Naive thymus-derived CD4-positive, alpha-beta T cell (primary cell): ENCODE data around the gene ARHGAP23. TPM values are rescaled to one million over a fixed set of nuclear protein-coding genes. Genes with fewer than 3 reads are reported as not detected.

Experiments
- ATAC-seq: fragments of 150-1000 bp; cut with Tn5 transposase; 2 replicates; pipeline ENCODE4 v1.10.0; 2021; ENCODE audit warnings: mild to moderate bottlenecking, moderate library complexity
- CTCF ChIA-PET: fragments of 350-600 bp; sonication (Branson Sonifier 250); formaldehyde crosslinking; loops from one replicate; lab custom pipeline; 2021; ENCODE audit warnings: antibody characterized with exemption; lab: Charles Lee
- POLR2A ChIA-PET: fragments of 350-600 bp; sonication (Branson Sonifier 250); formaldehyde crosslinking; loops from one replicate; lab custom pipeline; 2021; ENCODE audit warnings: antibody characterized with exemption, inconsistent platforms; lab: Charles Lee
- DNase-seq, 9 donors: peaks; one replicate each; pipeline versions ENCODE4 v3.0.0 to v3.0.0-alpha.2; 2020 to 2022; ENCODE audit warnings: mixed read lengths in 1 of 9
- H3K27ac ChIP-seq: one replicate; pipeline ENCODE4 v1.7.0; 2013; ENCODE audit warnings: mild to moderate bottlenecking, low read depth, low read length, moderate library complexity
- H3K27me3 ChIP-seq, 2 donors: one replicate each; pipeline ENCODE4 v1.7.0; 2013; ENCODE audit warnings: low read length in 2 of 2, mild to moderate bottlenecking in 2 of 2, moderate library complexity in 2 of 2; ENCODE audit not compliant: control insufficient read depth in 2 of 2, insufficient read depth in 2 of 2
- H3K36me3 ChIP-seq, 3 experiments: 1 replicate in 2 of 3; 2 replicates in 1 of 3; pipeline ENCODE4 v1.7.0; 2013; ENCODE audit warnings: low read length in 3 of 3, mild to moderate bottlenecking in 3 of 3, moderate library complexity in 1 of 3; ENCODE audit not compliant: insufficient read depth in 3 of 3, control insufficient read depth in 2 of 3
- H3K4me1 ChIP-seq, 2 donors: one replicate each; pipeline ENCODE4 v1.7.0; 2013; ENCODE audit warnings: low read length in 2 of 2, mild to moderate bottlenecking in 2 of 2, moderate library complexity in 1 of 2; ENCODE audit not compliant: control insufficient read depth in 2 of 2, insufficient read depth in 2 of 2
- H3K4me3 ChIP-seq: 2 replicates; pipeline ENCODE4 v1.7.0; 2013; ENCODE audit warnings: mild to moderate bottlenecking, low read length
- H3K9me3 ChIP-seq, 3 experiments: 1 replicate in 2 of 3; 2 replicates in 1 of 3; pipeline ENCODE4 v1.7.0; 2013; ENCODE audit warnings: low read length in 3 of 3; ENCODE audit not compliant: control insufficient read depth in 2 of 3
- H3K27ac Mint-ChIP-seq, 9 donors: one replicate each; pipeline ENCODE4 v1.8.0; 2020 to 2022; ENCODE audit warnings: mixed read lengths in 9 of 9, mild to moderate bottlenecking in 8 of 9, moderate library complexity in 5 of 9, inconsistent platforms in 2 of 9
- H3K27me3 Mint-ChIP-seq, 5 donors: one replicate each; pipeline ENCODE4 v1.8.0; 2021 to 2022; ENCODE audit warnings: mixed read lengths in 5 of 5, mild to moderate bottlenecking in 1 of 5
- H3K36me3 Mint-ChIP-seq, 5 donors: one replicate each; pipeline ENCODE4 v1.8.0; 2020 to 2022; ENCODE audit warnings: mixed read lengths in 5 of 5, mild to moderate bottlenecking in 3 of 5, inconsistent platforms in 1 of 5
- H3K4me1 Mint-ChIP-seq, 7 donors: one replicate each; pipeline ENCODE4 v1.8.0; 2020 to 2022; ENCODE audit warnings: mixed read lengths in 7 of 7, mild to moderate bottlenecking in 3 of 7, inconsistent platforms in 1 of 7
- H3K4me3 Mint-ChIP-seq, 10 donors: one replicate each; pipeline ENCODE4 v1.8.0; 2020 to 2022; ENCODE audit warnings: mild to moderate bottlenecking in 10 of 10, mixed read lengths in 10 of 10, moderate library complexity in 6 of 10, inconsistent platforms in 2 of 10
- H3K9me3 Mint-ChIP-seq, 11 donors: one replicate each; pipeline ENCODE4 v1.8.0; 2020 to 2022; ENCODE audit warnings: mixed read lengths in 11 of 11, mild to moderate bottlenecking in 4 of 11, inconsistent platforms in 1 of 11, moderate library complexity in 1 of 11
- intact Hi-C, 2 donors: fragments of 100-400 bp; cut with micrococcal nuclease; formaldehyde crosslinking; loops; one replicate each; pipeline ENCODE4 v1.15.1; 2023
- polyA plus RNA-seq, 2 donors: library from polyadenylated mRNA; unstranded; fragments of 300-500 nt; fragmentation: Illumina TruSeq; gene quantifications; one replicate each; pipeline ENCODE4 v1.2.3, GENCODE V29; 2021
- total RNA-seq, 6 experiments: library from RNA in 5 of 6; stranded (reverse) in 5 of 6; gene quantifications; 1 replicate in 5 of 6; 2 replicates in 1 of 6; pipeline ENCODE4 v1.2.3 and lab custom pipeline; 2021 to 2026

Gene ARHGAP23
- total and polyA plus RNA-seq, 7 experiments from 2014 or later = 0.24 to 1.3 (median 0.34) TPM; not detected in 4

DNA sequence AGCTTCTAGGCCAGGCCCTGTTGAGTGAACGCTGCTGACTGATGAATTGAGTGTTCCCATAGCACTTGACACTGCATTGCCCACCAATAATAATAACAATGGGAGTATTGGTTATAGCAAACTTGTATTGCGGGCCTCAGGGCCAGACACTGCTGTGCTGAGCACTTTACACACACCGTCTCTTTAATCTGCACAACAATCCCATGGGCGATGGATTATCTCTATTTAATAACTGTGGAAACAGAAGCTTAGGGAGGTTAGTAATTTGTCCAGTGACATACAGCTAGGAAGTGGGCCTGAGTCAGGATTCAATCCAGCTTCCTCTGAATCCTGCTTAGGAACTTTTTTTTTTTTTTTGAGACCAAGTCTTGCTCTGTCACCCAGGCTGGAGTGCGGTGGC, 11.2 kb downstream of the ARHGAP23 start:
- H3K36me3 Mint-ChIP-seq = no peaks in the 10 kb centered on the region
- ChIA-PET CTCF (no interaction called here), POLR2A (interaction anchor here (0.9 kb wide), 1 partner anchor 9 kb away, joined by 3 read pairs; no protein-coding TSS in a partner anchor)
- peaks cover 0 to 11% (median 0%) of the 10 kb centered on the region in 5 donors for H3K27me3 Mint-ChIP-seq
- Histone ChIP-seq H3K27ac (no peak overlapping the region), H3K4me1 (peaks cover 0 to 8% of the 10 kb centered on the region in 2 donors), H3K9me3 (no peaks in the 10 kb centered on the region), H3K36me3 (no peaks in the 10 kb centered on the region), H3K27me3 (no peaks in the 10 kb centered on the region), H3K4me3 (no peak overlapping the region)
- H3K4me1 Mint-ChIP-seq = peaks cover 0 to 15% (median 11%) of the 10 kb centered on the region in 7 donors
- intact Hi-C loops = no loop called here
- DNase-seq (no peak), ATAC-seq (no peak)
- H3K9me3 Mint-ChIP-seq = peaks cover 0 to 1% (median 0%) of the 10 kb centered on the region in 11 donors
- no peak overlapping the region for H3K27ac Mint-ChIP-seq
- no peak overlapping the region for H3K4me3 Mint-ChIP-seq

DNA sequence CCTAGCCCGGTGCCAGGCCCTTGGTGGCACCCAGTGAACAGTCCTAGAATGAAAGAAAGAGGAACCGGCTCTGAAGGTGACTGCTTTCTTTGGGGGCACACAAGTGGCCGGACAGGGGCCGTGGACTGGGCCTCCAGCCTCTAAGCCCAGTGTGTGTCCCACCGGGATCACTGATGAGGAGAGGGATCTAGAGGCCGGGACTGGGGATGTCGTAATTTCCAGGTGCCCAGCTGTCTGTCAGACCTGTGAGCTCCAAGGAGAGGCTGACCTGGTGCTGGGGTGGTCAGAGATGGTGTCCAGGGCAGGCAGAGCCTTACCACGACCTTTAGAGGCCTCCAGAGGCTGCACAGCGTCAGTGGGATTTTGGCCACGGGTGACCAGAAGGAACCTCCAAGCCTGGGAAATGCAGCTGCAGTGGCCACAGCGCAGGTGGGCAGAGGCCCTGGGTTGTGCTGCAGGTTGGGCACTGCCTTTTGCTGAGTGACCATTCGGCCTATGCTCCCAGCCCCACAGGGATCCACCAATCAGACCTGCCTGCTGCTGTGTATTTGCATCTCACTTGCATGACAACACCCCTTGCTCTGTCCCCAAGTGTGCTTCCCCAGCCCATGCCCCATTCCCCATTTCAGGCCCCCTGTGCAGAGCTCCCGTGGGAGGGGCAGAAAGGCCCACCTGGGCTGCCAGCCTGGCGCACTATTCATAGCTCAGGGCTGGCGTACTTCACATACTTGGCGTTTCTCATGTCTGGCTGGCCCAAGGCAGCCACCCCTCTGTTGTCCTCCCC, 12.5 kb downstream of the ARHGAP23 start:
- Mint-ChIP-seq H3K27ac (no peak overlapping the region), H3K4me3 (no peak overlapping the region), H3K4me1 (peaks cover 0 to 15% (median 11%) of the 10 kb centered on the region in 7 donors), H3K9me3 (peaks cover 0 to 1% (median 0%) of the 10 kb centered on the region in 11 donors), H3K27me3 (peaks cover 0 to 11% (median 0%) of the 10 kb centered on the region in 5 donors), H3K36me3 (no peaks in the 10 kb centered on the region)
- intact Hi-C loops = no loop called here
- Histone ChIP-seq H3K27ac (no peak overlapping the region), H3K4me3 (no peak overlapping the region), H3K36me3 (no peaks in the 10 kb centered on the region), H3K27me3 (no peaks in the 10 kb centered on the region), H3K4me1 (peaks cover 0 to 8% of the 10 kb centered on the region in 2 donors), H3K9me3 (no peaks in the 10 kb centered on the region)
- ATAC-seq (no peak), DNase-seq (no peak)
- ChIA-PET CTCF (interaction anchor here (0.6 to 0.7 kb wide), 2 partner anchors 1289 to 1408 kb away, joined by 3 read pairs; partner anchors contain the start of gene MIEN1), POLR2A (no interaction called here)

DNA sequence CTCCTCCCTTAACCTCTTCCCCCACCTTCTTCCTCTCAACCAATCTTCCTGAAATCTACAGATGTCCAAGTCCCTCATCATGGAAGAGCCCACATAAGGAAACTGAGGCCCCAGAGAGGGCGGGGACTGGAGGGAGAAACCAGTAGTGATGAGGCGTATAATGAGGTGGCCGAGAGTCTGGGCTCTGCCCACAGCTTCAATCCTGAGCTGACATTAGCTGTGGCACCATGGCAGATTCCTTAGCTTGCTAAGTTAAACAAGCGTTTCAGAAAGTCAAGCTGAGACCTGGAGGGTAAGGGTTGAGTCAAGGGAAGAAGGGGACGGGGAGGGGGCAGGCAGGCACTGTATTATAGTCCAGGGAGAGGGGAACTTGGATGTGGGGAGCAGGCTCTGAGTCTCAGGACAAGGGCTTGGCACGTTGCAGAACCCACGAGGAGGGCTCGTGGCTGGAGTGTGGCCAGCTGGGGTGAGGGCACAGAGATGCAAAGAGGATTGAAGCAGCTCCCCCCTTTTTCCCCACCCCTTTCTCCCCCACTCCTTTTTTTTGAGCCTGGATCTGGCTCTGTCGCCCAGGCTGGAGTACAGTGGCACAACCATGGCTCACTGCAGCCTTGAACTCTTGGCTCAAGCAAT, 13.3 kb downstream of the ARHGAP23 start:
- H3K4me3 ChIP-seq = no peak overlapping the region
- H3K9me3 ChIP-seq = no peaks in the 10 kb centered on the region
- H3K9me3 Mint-ChIP-seq = peaks cover 0 to 1% (median 0%) of the 10 kb centered on the region in 11 donors
- H3K4me1 ChIP-seq = peaks cover 0 to 8% of the 10 kb centered on the region in 2 donors
- ChIA-PET CTCF (interaction anchor here (0.6 to 0.8 kb wide), 3 partner anchors 18 to 1289 kb away, joined by 3 read pairs; partner anchors contain the start of gene MIEN1), POLR2A (no interaction called here)
- H3K36me3 Mint-ChIP-seq = no peaks in the 10 kb centered on the region
- intact Hi-C loops = no loop called here
- peaks cover 0 to 11% (median 0%) of the 10 kb centered on the region in 5 donors for H3K27me3 Mint-ChIP-seq
- H3K36me3 ChIP-seq = no peaks in the 10 kb centered on the region
- peaks cover 0 to 15% (median 11%) of the 10 kb centered on the region in 7 donors for H3K4me1 Mint-ChIP-seq
- no peak overlapping the region for H3K27ac Mint-ChIP-seq
- no peaks in the 10 kb centered on the region for H3K27me3 ChIP-seq
- H3K4me3 Mint-ChIP-seq = no peak overlapping the region
- no peak overlapping the region for H3K27ac ChIP-seq
- no peak for ATAC-seq
- no peak for DNase-seq

DNA sequence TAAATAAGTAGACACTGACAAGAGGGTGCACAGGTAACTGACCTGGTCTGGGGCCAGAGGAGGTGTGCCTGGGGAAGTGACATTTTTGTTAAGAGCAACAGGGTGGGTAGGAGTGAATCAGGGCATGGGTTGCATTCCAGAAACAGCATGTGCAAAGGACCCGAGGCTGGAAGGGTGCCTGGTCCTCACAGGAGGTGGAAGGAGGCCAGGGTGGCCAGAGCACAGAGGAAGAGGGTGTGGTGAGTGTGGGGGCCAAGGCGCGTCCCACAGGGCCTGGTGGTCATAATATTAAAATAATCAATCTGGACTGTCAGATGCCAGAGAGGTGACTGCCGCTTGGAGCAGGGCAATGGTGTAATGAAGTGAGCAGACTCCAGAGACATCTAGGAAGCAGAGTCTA, 14.3 kb downstream of the ARHGAP23 start:
- H3K4me1 Mint-ChIP-seq = peaks cover 0 to 15% (median 11%) of the 10 kb centered on the region in 7 donors
- CTCF ChIA-PET = interaction anchor here (0.6 to 0.8 kb wide), 3 partner anchors 19 to 1826 kb away, joined by 3 to 5 read pairs (median 3); no protein-coding TSS in a partner anchor
- DNase-seq = no peak
- peak overlapping the region in 1 of 9 donors; percentile 78 for H3K27ac Mint-ChIP-seq
- H3K4me3 ChIP-seq = no peak overlapping the region
- peaks cover 0 to 11% (median 0%) of the 10 kb centered on the region in 5 donors for H3K27me3 Mint-ChIP-seq
- ATAC-seq = no peak
- H3K36me3 Mint-ChIP-seq = no peaks in the 10 kb centered on the region
- intact Hi-C loops = no loop called here
- H3K27me3 ChIP-seq = no peaks in the 10 kb centered on the region
- H3K9me3 ChIP-seq = no peaks in the 10 kb centered on the region
- H3K4me1 ChIP-seq = peaks cover 0 to 8% of the 10 kb centered on the region in 2 donors
- no peaks in the 10 kb centered on the region for H3K36me3 ChIP-seq
- POLR2A ChIA-PET = no interaction called here
- H3K4me3 Mint-ChIP-seq = peak overlapping the region in 2 of 10 donors; percentile 50 to 57
- H3K9me3 Mint-ChIP-seq = peaks cover 0 to 1% (median 0%) of the 10 kb centered on the region in 11 donors
- H3K27ac ChIP-seq = no peak overlapping the region

DNA sequence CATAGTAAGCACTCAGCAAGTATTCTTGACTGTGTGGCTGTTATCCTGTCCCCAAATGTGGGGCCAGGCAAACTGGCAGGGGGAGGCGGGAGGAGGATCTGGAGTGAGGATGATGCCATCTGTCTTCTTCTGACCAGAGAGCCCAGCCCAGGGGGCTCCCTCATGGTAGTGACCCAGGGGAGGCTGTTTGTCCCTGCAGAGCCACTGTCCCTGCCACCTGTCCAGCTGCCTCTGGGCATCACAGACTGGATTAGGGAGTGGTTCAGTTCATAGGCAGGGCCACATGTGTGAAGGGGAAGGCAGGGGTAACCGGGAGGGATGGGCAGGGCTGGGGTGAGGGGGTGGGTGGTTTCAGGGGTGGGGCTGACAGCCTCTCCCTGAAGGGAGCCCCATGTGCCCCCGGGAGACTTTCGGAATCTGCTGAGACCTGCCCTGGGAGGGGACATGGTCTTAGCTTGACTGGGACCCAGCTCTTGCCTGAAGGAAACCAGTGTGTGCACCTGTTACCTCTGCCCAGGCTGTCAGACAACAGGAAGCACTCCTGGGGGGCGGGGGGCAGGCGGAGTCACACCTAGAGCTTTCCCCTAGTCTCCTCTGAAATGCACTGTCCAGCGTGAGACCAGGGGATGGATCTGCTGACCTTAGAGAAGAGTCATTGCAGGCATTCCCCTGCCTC, 15.2 kb downstream of the ARHGAP23 start:
- peak overlapping the region in 5 of 10 donors; percentile 18 to 61 (median 48) for H3K4me3 Mint-ChIP-seq
- peak in 1 of 9 donors; percentile 6 for DNase-seq
- H3K36me3 Mint-ChIP-seq = no peaks in the 10 kb centered on the region
- Histone ChIP-seq H3K27ac (no peak overlapping the region), H3K27me3 (no peaks in the 10 kb centered on the region), H3K4me1 (peaks cover 0 to 8% of the 10 kb centered on the region in 2 donors), H3K9me3 (no peaks in the 10 kb centered on the region), H3K36me3 (no peaks in the 10 kb centered on the region), H3K4me3 (no peak overlapping the region)
- H3K9me3 Mint-ChIP-seq = peaks cover 0 to 1% (median 0%) of the 10 kb centered on the region in 11 donors
- POLR2A ChIA-PET = no interaction called here
- H3K27me3 Mint-ChIP-seq = peaks cover 0 to 9% (median 0%) of the 10 kb centered on the region in 5 donors
- H3K4me1 Mint-ChIP-seq = peaks cover 0 to 15% (median 11%) of the 10 kb centered on the region in 7 donors
- ATAC-seq = no peak
- CTCF ChIA-PET = interaction anchor here (0.9 to 1.1 kb wide), 2 partner anchors 17 to 20 kb away, joined by 5 to 6 read pairs; no protein-coding TSS in a partner anchor
- intact Hi-C loops = loop anchor here (1.0 to 2.0 kb wide), 3 partner anchors 42 to 224 kb away; no protein-coding TSS in a partner anchor
- peak overlapping the region in 1 of 9 donors; percentile 41 for H3K27ac Mint-ChIP-seq

DNA sequence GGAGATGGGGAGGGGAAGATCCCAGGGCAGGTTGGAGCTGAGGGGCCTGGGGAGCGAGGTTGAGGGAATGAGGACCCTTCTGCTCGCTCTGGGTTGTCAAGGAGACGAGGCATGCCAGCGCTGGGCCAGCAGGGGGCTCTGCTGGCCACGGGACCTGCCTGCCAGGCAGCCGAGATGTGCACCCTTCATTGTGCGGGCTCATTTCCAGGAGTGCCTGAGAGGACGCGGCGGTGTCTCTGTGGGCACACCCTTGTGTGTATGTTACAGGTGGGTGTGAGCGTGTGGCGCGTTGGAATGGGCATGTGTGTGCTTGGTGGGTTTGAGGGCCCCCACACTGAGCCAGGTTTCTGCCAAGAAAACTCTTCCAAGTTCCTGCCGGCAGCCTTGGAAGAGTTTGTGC, 15.9 kb downstream of the ARHGAP23 start:
- H3K4me3 ChIP-seq = no peak overlapping the region
- H3K9me3 ChIP-seq = no peaks in the 10 kb centered on the region
- H3K27ac ChIP-seq = no peak overlapping the region
- DNase-seq (peak in 8 of 9 donors; percentile 21 to 60 (median 53)), ATAC-seq (peak; percentile 77)
- CTCF ChIA-PET = interaction anchor here (1.1 kb wide), 1 partner anchor 17 kb away, joined by 5 read pairs; no protein-coding TSS in a partner anchor
- POLR2A ChIA-PET = no interaction called here
- peaks cover 0 to 9% (median 2%) of the 10 kb centered on the region in 5 donors for H3K27me3 Mint-ChIP-seq
- H3K36me3 ChIP-seq = no peaks in the 10 kb centered on the region
- no peaks in the 10 kb centered on the region for H3K27me3 ChIP-seq
- H3K4me1 ChIP-seq = peaks cover 0 to 8% of the 10 kb centered on the region in 2 donors
- H3K36me3 Mint-ChIP-seq = no peaks in the 10 kb centered on the region
- intact Hi-C loops = loop anchor here (1.0 to 2.0 kb wide), 3 partner anchors 41 to 223 kb away; no protein-coding TSS in a partner anchor
- H3K27ac Mint-ChIP-seq = peak overlapping the region in 1 of 9 donors; percentile 10
- peak overlapping the region in 5 of 10 donors; percentile 18 to 61 (median 48) for H3K4me3 Mint-ChIP-seq
- peaks cover 0 to under 1% (median 0%) of the 10 kb centered on the region in 11 donors for H3K9me3 Mint-ChIP-seq
- peaks cover 0 to 15% (median 11%) of the 10 kb centered on the region in 7 donors for H3K4me1 Mint-ChIP-seq
